Raji (cell line): Measurements from ENCODE around the gene PANX2.

Experiments used
- POLR2A ChIP-seq: IDR thresholded peaks from 2 replicates; pipeline ENCODE4 v1.6.1; 2011; ENCODE audit warnings: low read depth, low read length, control low read depth; ENCODE audit not compliant: insufficient read depth

The PANX2 gene

DNA sequence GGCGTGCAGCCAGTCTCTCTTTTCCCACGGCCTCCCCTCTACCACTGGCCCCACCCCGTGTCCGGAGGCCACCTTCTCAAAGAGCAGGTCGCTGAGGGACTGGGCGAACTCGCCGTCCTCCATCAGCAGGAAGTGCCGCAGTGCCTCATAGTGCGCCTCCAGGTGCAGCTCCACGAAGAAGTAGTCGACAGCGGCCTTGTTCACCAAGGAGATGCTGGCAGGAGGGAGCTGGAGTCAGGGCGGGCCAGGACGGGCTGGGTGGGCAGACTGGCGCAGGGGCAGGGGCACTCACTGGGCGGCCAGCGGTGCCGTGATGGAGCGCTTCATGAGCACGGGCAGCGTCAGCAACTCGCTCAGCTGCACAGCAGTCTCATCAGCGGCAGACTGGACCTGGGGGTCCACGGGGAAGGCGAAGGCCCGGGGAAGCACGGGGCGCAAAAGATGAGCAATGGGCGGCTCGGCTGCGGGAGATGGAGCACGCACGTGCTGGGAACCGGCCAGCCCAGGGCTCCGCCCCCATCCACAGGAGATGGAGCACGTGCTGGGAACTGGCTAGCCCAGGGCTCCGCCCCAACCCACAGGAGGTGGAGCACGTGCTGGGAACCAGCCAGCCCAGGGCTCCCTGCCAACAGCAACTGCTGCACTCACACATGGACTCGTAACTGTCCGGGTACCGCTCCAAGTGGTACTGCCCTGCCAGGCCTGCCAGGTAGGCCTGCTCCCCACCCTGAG lies 48.6 kb downstream of the PANX2 start:
- TF ChIP-seq POLR2A = no peak

DNA sequence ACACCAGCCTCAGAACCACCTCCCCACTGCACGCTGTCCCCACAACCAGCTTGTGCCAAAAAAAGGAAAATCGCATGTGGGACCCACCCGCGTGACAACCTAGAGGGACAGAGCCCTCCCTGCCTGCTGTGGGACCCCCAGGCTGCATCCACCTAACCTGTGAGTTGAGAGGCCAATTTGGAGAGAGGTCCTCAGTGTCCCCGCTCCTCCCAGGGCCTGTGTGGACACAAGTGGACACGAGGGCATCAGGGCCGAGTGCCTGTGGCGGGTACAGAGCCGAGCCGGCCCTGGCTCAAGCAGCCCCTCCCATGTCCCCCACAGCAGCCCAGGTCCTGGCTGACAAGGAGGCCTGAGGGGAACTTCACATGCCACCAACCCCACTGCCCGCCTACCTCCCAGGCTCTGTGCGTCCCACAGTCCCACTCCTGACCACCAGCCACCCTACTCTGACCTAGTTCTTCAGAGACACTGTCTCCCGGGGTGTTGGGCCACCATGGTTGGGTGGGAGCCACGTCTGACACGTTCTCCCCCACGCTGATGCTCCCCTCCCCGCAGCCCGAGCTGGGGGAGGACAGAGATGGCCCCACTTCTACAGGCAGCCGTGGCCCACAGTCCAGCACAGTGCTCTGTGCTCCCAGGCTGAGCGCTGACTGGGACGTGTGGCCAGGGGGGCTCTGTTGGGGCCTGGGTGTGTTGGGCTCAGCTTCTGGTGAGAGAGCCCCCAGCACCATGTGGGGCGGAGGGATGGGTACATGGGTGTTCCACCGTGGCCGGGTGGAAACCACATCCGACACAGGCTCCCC lies 49.5 kb downstream of the PANX2 start:
- no peak for TF ChIP-seq POLR2A

DNA sequence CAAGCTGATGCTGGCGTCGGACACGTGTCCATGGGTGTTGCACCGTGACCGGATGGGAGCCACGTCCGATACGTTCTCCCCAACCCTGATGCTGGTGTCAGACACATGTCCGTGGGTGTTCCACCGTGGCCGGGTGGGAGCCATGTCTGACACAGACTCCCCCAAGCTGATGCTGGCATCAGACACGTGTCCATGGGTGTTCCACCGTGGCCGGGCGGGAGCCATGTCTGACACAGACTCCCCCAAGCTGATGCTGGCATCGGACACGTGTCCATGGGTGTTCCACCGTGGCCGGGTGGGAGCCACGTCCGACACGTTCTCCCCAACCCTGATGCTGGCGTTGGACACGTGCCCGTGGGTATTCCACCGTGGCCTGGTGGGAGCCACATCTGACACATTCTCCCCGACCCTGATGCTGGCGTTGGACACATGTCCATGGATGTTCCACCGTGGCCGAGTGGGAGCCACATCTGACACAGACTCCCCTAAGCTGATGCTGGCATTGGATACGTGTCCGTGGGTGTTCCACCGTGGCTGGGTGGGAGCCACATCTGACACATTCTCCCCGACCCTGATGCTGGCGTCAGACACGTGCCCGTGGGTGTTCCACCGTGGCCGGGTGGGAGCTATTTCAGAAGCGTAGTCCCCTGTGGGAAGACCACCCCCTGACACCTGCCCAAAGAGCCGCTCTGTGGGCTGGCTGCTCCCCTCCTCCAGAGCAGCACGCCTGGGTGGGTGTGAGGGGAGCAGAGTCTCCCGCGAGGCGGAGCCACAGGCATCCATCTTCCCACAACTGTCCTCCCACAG lies 50.3 kb downstream of the PANX2 start:
- TF ChIP-seq POLR2A = no peak

DNA sequence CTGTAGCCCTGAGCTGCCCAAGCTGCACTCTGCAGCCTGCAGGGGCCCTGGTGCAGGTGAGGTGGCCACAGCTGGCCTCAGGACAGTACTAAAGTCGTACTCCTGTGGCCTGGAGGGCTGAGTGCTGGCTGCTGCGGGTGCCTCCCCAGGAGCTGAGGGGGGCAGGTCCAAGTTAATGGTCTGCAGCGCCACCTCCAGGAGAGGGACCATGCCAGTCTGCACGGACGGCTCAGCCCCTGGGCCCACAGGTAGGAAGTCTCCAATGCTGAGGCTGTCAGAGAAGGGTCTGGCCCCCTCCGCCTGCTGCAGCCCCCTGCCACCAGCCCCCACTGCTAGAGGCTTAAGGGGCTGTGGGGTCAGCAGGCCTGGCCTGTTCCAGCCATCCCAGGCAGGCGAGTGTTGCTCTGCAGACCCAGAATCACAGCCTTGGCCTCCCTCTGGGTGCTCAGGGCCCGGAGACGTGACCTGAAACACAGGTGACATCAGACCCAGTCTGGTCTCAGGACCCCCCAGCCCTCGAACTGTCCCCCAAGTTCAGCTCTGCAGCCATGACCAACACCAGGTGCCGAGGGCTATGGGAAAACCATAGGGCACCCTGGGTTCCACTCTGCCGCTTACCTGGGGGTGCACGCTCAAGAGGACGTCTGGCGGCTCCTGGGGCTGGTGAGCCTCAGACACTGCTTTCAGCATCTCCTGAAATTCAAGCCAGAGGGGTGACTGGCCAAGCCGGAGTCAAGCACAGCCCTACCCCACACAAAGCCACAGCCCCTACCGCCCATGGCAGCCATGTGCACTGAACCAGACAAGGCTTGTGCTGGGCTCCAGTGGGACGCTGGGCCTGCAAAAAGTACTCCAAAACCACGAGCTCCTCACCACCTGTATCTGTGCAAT lies 51.1 kb downstream of the PANX2 start:
- TF ChIP-seq POLR2A = no peak

DNA sequence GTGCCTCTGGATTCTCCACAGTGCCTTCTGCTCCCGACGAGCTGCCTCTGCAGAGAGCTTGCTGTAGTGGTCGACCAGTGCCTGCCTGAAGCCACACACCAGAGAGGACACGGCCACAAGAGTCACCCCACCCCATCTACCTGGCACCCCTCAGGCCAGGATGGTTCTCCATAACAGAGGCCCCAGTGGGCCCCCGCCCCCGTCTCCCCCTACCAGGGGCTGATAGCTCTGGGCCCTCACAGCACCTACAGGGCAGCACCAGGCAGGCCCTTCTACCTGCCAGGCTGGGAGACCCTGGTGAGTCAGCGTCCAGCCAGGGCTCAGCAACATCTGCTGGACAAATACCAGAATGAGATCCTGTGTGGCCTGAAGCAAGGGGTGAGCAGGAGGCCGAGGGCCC lies 52.0 kb downstream of the PANX2 start:
- no peak for TF ChIP-seq POLR2A

DNA sequence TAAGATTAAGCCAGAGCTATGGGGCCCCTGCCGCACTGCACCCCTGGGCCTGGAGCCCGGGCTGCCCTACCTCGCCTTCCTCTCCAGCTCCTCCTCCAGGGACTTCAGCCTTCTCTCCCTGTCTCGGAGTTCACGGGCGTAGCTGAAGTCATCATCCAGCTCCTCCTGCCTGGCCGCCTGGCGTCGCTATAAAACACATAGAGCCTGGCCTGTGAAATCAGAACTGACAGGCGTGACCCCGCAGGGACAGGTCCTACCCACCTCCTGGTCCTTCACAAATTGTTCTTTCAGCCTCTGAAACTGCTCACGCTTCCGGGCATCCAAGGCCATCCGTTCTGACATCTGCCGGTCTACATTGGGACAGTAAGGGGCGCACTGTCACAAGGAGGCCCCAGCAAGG lies 53.5 kb downstream of the PANX2 start:
- no peak for TF ChIP-seq POLR2A

DNA sequence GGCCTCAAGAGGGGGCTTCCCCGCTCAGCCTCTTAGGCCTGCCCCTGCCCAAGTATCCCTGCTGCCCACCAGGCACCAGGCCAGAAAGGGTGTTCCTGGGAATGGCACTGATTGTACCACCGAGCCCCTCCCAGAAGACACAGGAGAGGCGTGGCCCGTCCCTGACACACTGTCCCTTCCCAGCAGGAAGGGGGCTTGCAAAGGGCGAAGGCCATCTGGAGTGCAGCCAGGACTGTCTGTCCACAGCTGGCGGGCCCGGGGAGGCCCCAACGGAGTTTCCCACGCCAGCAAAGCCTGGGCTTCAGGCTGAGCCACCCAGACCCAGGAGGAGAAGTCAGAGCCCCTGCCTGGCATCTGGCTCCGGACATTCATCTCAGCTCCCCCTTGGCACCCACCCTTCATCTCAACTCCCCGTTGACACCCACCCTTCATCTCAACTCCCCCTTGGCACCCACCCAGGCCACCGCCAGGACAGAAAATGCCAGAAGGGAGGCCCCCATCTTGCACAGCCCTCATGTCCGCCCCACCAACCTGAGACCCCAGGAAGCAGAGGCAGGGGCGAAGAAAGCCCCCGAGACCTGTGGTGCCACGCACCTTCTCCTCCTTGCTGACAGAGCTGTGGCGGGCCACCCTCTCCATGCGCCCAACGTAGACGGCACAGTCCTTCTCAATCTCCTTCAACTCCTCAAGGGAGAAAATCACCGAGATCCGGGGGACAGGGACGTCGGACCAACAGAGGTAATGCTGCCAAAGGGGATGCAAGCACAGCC lies 54.9 kb downstream of the PANX2 start:
- TF ChIP-seq POLR2A = no peak

DNA sequence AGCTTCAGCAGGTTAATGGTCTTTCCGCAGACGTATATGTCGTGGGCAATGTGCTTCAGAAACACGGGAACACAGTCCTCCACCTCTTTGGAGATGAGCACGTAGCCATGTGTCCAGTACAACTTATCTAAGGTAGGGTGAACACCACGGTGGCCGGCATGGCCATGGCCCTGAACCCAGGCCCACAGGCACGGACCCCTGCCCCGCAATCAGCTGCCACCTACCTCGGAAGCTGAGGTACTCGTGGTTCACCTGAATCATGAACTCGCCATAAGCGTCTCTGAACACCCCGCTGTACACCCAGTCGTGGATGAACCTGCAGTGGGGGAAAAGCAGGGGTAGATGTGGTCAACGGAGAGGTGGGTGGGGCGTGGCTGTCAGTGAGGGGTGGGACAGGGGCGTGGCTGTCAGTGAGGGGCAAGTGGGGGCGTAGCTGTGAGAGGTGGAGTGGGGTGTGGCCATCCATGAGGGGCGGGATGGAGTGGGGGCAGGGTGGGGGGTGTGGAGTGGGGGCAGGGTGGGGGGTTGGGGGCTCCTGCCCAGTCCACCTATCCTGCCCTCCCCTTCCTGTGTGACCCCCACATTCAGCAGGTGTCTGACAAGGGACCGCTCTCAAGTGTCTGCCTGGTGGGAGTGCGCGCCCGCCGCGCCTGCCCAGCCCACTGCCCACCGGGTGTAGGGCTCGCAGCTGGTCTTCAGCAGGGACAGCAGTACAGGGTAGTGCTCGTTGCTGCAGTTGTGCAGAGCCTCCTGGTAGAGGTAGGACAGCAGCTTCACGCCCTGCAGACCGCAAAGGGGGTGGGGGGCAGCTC lies 55.7 kb downstream of the PANX2 start:
- TF ChIP-seq POLR2A = no peak

DNA sequence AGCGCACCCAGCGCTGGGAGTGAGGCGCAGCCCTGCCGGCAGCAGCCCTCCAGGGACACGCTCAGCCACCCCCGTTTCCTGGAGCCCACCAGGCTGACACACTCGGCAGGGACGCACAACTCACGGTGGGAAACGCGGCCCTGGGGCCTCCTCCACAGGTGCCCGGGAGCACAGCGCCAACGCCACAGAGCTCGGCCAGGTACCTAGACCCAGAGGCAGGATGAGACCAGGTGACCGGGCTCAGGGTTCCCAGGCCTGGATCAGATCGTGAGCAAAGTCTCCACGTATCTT lies 56.3 kb downstream of the PANX2 start:
- no peak for TF ChIP-seq POLR2A

DNA sequence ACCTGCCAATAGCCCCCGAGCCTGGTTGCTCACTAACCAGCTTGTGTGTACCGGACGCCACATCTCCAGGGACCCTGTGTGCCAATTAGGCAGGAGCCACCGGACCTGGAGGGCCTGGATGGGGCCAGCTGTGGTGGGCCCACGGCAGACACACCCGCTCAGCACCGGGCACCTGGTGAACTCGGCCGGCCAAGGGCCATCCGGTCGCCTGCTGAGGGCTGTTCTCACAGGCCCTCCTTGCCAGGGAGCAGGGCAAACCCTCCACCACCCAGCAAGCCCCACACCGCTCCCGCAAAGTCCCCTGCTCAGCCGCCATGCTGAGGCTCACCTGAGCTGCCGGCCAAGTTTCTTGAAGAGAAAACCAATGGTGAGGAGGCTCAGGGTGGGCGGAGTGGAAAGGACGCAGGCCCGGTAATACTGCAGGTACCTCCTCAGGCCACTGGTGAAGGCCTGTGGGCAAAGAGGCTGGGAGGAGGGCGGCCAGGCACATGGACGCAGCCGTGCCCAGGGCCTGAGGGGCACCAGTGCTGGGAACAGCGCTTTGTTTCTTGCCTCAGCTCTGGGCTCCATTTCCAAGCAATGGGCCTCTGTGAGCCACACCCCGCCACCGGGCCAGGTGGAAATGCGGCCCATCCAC lies 57.2 kb downstream of the PANX2 start:
- no peak for TF ChIP-seq POLR2A

DNA sequence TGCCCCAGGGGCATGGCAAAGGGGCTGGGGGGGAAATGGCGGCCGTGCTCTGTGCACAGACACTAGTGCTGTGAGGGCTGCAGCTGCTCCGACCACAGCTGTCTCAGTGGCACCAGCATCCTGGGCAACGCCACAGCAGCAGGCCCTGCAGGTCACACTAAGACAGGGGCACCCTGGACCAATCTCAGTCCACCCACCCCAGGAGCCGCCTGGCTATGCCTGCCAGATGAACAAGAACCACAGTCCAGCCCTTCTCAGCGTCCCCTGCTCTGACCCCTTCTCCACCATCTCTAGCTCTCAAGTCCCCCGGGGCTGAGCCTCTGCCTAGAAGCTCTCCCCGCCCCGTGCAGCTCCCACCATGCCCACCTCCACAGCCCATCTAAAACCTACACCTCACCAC lies 57.8 kb downstream of the PANX2 start:
- no peak for TF ChIP-seq POLR2A

DNA sequence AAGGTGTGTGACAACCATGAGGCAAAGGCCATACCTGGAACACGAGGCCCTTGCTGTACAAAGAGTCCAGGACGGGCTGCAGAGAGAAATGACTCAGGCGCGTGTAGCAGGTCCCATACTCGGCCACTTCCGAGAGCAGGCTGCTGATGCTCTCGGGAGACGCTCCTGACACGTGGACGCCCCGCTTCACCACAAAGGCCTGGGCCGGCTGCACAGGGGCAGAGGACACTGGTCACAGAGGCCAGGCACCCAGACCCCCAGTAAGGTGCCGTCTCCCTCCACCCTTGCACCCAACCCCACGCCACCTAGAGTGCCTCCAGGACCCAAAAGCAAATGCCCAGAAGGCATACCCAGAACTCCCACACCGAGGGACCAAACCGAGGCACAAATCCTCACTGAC lies 58.8 kb downstream of the PANX2 start:
- TF ChIP-seq POLR2A = no peak
